Uterus (tissue), 2 donors: ENCODE measurements around the gene KLHDC4.

Source experiments
- CTCF ChIP-seq, 4 experiments: fragments of 200-600 bp in 2 of 4; fragments of 450-650 bp in 2 of 4; sonication (generic) in 2 of 4; IDR thresholded peaks; one replicate each; pipeline ENCODE4 v1.5.1; 2016 to 2019; ENCODE audit warnings: antibody characterized with exemption in 4 of 4, mild to moderate bottlenecking in 2 of 4, moderate library complexity in 1 of 4
- POLR2A ChIP-seq, 2 donors: fragments of 450-650 bp; IDR thresholded peaks; one replicate each; pipeline ENCODE4 v1.6.1; 2016; ENCODE audit warnings: antibody characterized with exemption in 2 of 2, mild to moderate bottlenecking in 1 of 2, moderate library complexity in 1 of 2

- no peak for TF ChIP-seq CTCF (IDR thresholded peaks at IDR 0.05)
- no peak for TF ChIP-seq POLR2A (IDR thresholded peaks at IDR 0.05)
These were observed 79.1 kb downstream of the KLHDC4 start for GRCh38 chr16:87686697-87687096.
